ENCODE results near the gene INTS11. TPM values are rescaled to one million over a fixed set of nuclear protein-coding genes. Genes with fewer than 3 reads are reported as not detected.

Gene INTS11
- total and polyA plus RNA-seq, 2 of the 8 experiments (the other 6 are each of a cell fraction or from before 2014, with no cell fraction given) = 113 to 243 TPM

- Histone ChIP-seq H3K4ac (replicated peaks; ENCODE audit: insufficient read length, low read depth, low read length) (no peak overlapping the region), H3K9ac (replicated peaks in 1 of 4; ENCODE audit: extremely low read depth in 1 of 4, low read depth in 3 of 4, low read length in 3 of 4) (no peak overlapping the region), H2AK5ac (ENCODE audit: low read depth, low read length) (no peak overlapping the region), H2BK15ac (ENCODE audit: low read length) (no peak overlapping the region), H2AFZ (ENCODE audit: low read length) (no peak overlapping the region), H2BK12ac (ENCODE audit: low read depth, low read length) (no peak overlapping the region), H4K5ac (ENCODE audit: insufficient read length, low read depth, low read length) (no peak overlapping the region), H3K23ac (ENCODE audit: insufficient read length) (no peak overlapping the region), H3K4me2 (ENCODE audit: insufficient read depth in 1 of 2, low read depth in 2 of 2, low read length in 2 of 2) (no peak overlapping the region), H4K8ac (ENCODE audit: extremely low read depth, insufficient read depth, low read length) (no peak overlapping the region), H2BK20ac (ENCODE audit: low read length) (no peak overlapping the region), H3K27me3 (replicated peaks in 1 of 4; ENCODE audit: control insufficient read depth in 3 of 4, extremely low read depth in 1 of 4, insufficient read depth in 3 of 4, low read length in 3 of 4) (no peaks in the 10 kb centered on the region), H3K4me1 (replicated peaks in 1 of 4; ENCODE audit: control insufficient read depth in 3 of 4, insufficient read depth in 4 of 4, low read length in 3 of 4) (no peaks in the 10 kb centered on the region; a peak in 2 of 7 replicates), H3K14ac (ENCODE audit: insufficient read length) (no peak overlapping the region), H3K18ac (ENCODE audit: extremely low read depth, low read length) (no peak overlapping the region), H2BK120ac (replicated peaks; ENCODE audit: low read depth, low read length) (no peak overlapping the region), H3K4me3 (ENCODE audit: extremely low read depth in 1 of 4, insufficient read depth in 2 of 4, low read depth in 3 of 4, low read length in 4 of 4) (no peak overlapping the region), H3K79me2 (ENCODE audit: control insufficient read depth in 1 of 2, insufficient read depth in 2 of 2, low read length in 2 of 2) (no peaks in the 10 kb centered on the region), H2BK5ac (ENCODE audit: low read depth, low read length) (no peak overlapping the region), H3K56ac (replicated peaks; ENCODE audit: insufficient read length, low read depth, low read length) (no peak overlapping the region), H3K27ac (ENCODE audit: low read depth, low read length) (no peak overlapping the region), H4K20me1 (replicated peaks in 1 of 2; ENCODE audit: control insufficient read depth in 1 of 2, insufficient read depth in 2 of 2, low read length in 2 of 2) (peaks cover 10 to 25% of the 10 kb centered on the region in 2 experiments), H3K23me2 (ENCODE audit: low read depth, low read length) (no peaks in the 10 kb centered on the region), H3K36me3 (ENCODE audit: control insufficient read depth in 2 of 4, insufficient read depth in 4 of 4, low read length in 3 of 4) (peaks cover 0 to 27% (median 6%) of the 10 kb centered on the region in 4 experiments; a peak in 6 of 8 replicates), H3K9me3 (ENCODE audit: insufficient read depth in 2 of 2, low read depth in 1 of 2, low read length in 1 of 2) (no peaks in the 10 kb centered on the region), H4K91ac (replicated peaks; ENCODE audit: insufficient read length, low read length) (no peak overlapping the region), H3K79me1 (ENCODE audit: low read depth, low read length) (peaks cover 2% of the 10 kb centered on the region; the same call in 1 of the 2 replicates)
- WGBS, 2 experiments (ENCODE audit: extremely low coverage in 1 of 2, insufficient coverage in 1 of 2, insufficient read length in 1 of 2, insufficient replicate concordance in 2 of 2, low coverage in 1 of 2, low lambda C conversion rate in 2 of 2, missing lambda C conversion rate in 1 of 2) = 94% methylated on average over 16 of the region's 16 CpGs; no CpG with 5 or more reads in 1 of the 2 experiments
- CTCF ChIA-PET (ENCODE audit: partially characterized antibody) = interaction anchor here (0.6 to 3.2 kb wide), 6 partner anchors 9 to 927 kb away, joined by 3 to 13 read pairs (median 4); no protein-coding TSS in a partner anchor
- DNase-seq (ENCODE audit: low read depth in 1 of 2, low spot score in 2 of 2) (no peak), FAIRE-seq (no peak)
- POLR2A ChIA-PET (ENCODE audit: partially characterized antibody) = interaction anchor here (0.8 to 9.0 kb wide), 16 partner anchors 9 to 99 kb away, joined by 3 to 134 read pairs (median 6); partner anchors contain the start of genes AURKAIP1, CCNL2 and DVL1
- TF ChIP-seq GABPA (IDR thresholded peaks at IDR 0.05; ENCODE audit: borderline replicate concordance, insufficient read depth, low read length) = no peak
- TF ChIP-seq BRCA1 (IDR thresholded peaks at IDR 0.05; ENCODE audit: low read depth, low read length) = no peak
- no peak for TF ChIP-seq KDM4A (IDR thresholded peaks at IDR 0.05; ENCODE audit: low read depth, low read length, severe bottlenecking)
Measured at GRCh38 chr1:1335283-1335682, 10.8 kb upstream of the INTS11 start.

Measured in H1 (cell line).